GM12878 (cell line): ENCODE data around the gene C3AR1. TPM values are rescaled to one million over a fixed set of nuclear protein-coding genes. Genes with fewer than 3 reads are reported as not detected.

Experiments used
- ATAC-seq: fragments of 200-7000 bp; cut with Tn5 transposase; 3 replicates; pipeline ENCODE4 v1.9.1; 2020; ENCODE audit warnings: mild to moderate bottlenecking, moderate library complexity
- BruUV-seq: library from RNA; stranded (reverse); fragments of 400-500 nt; replicated peaks from 2 replicates; lab custom pipeline; 2021; lab: Mats Ljungman, UMichigan
- CTCF ChIA-PET: fragments of 300-600 bp; sonication (Branson Sonifier 250); formaldehyde crosslinking; extraction: SDS; loops from one replicate; lab custom pipeline; 2021; ENCODE audit warnings: inconsistent platforms; lab: Yijun Ruan, JAX
- POLR2A ChIA-PET: fragments of 350-600 bp; formaldehyde crosslinking; extraction: SDS; loops from one replicate; lab custom pipeline; 2021; ENCODE audit warnings: inconsistent platforms; lab: Charles Lee
- RAD21 ChIA-PET: fragments of 300-600 bp; sonication (Branson Sonifier 250); formaldehyde crosslinking; loops from one replicate; lab custom pipeline; 2023; ENCODE audit warnings: antibody characterized with exemption; ENCODE audit not compliant: unreplicated experiment; lab: Charles Lee
- SMC1A ChIA-PET: fragments of 300-600 bp; sonication (Branson Sonifier 250); formaldehyde crosslinking; loops from one replicate; lab custom pipeline; 2023; ENCODE audit not compliant: unreplicated experiment, uncharacterized antibody; lab: Charles Lee
- DNase-seq: peaks from one replicate; pipeline ENCODE4 v3.0.0-alpha.2; 2011; ENCODE audit warnings: low read depth, low spot score
- FAIRE-seq: peaks from 3 replicates; lab custom pipeline; 2011; peaks lifted over from hg19 to GRCh38; lab: Jason Lieb, UNC
- H2AFZ ChIP-seq: 2 replicates; pipeline ENCODE4 v1.6.0; 2011; ENCODE audit warnings: low read depth, low read length, control low read depth; ENCODE audit not compliant: control insufficient read depth
- H3K27ac ChIP-seq: 2 replicates; pipeline ENCODE4 v1.5.1; 2011; ENCODE audit warnings: control low read depth; ENCODE audit not compliant: control insufficient read depth, insufficient read depth
- H3K27me3 ChIP-seq, 2 experiments: replicated peaks in 1 of 2; 2 replicates each; pipeline versions ENCODE4 v1.6.0 to v1.6.1; 2011; ENCODE audit warnings: low read length in 1 of 2; ENCODE audit not compliant: control insufficient read depth in 2 of 2, insufficient read depth in 2 of 2
- H3K36me3 ChIP-seq, 2 experiments: 2 replicates each; pipeline ENCODE4 v1.5.1; 2011; ENCODE audit warnings: low read length in 1 of 2; ENCODE audit not compliant: control insufficient read depth in 2 of 2, insufficient read depth in 2 of 2
- H3K4me1 ChIP-seq: 2 replicates; pipeline ENCODE4 v1.6.1; 2011; ENCODE audit warnings: mild to moderate bottlenecking, low read length, moderate library complexity, mixed read lengths; ENCODE audit not compliant: control insufficient read depth, insufficient read depth
- H3K4me2 ChIP-seq: 2 replicates; pipeline ENCODE4 v1.6.0; 2011; ENCODE audit warnings: control low read depth; ENCODE audit not compliant: control insufficient read depth, insufficient read depth
- H3K4me3 ChIP-seq: fragments of 200-600 bp; sonication (generic); 2 replicates; pipeline ENCODE4 v1.5.1; 2016
- H3K79me2 ChIP-seq: 2 replicates; pipeline ENCODE4 v1.6.0; 2011; ENCODE audit warnings: low read length; ENCODE audit not compliant: control insufficient read depth, insufficient read depth
- H3K9ac ChIP-seq: 2 replicates; pipeline ENCODE4 v1.8.0; 2011; ENCODE audit warnings: low read length, control low read depth, mixed read lengths; ENCODE audit not compliant: control insufficient read depth, insufficient read depth
- H3K9me3 ChIP-seq: replicated peaks from 3 replicates; pipeline ENCODE4 v1.5.1; 2011; ENCODE audit warnings: mild to moderate bottlenecking, low read length; ENCODE audit not compliant: control insufficient read depth, insufficient read depth
- H4K20me1 ChIP-seq: 2 replicates; pipeline ENCODE4 v1.6.0; 2011; ENCODE audit not compliant: control insufficient read depth, insufficient read depth
- BCLAF1 ChIP-seq: fragments of 450-650 bp; IDR thresholded peaks from 2 replicates; pipeline ENCODE4 v1.6.1; 2017; ENCODE audit warnings: antibody characterized with exemption, mild to moderate bottlenecking, moderate library complexity
- CTCF ChIP-seq, 3 experiments: IDR thresholded peaks in 2 of 3; conservative IDR thresholded peaks in 1 of 3; 2 replicates each; pipeline ENCODE4 v1.5.1; 2011; ENCODE audit warnings: low read depth in 3 of 3, low read length in 3 of 3, mild to moderate bottlenecking in 3 of 3, control low read depth in 2 of 3, moderate library complexity in 2 of 3, inconsistent platforms in 1 of 3, mixed read lengths in 1 of 3; ENCODE audit not compliant: control insufficient read depth in 2 of 3, insufficient read depth in 1 of 3; ENCODE audit errors: extremely low read depth in 1 of 3
- CUX1 ChIP-seq: IDR thresholded peaks from 2 replicates; pipeline ENCODE4 v1.6.1; 2012; ENCODE audit warnings: improper control_type of control experiment, low read depth, low read length; ENCODE audit not compliant: insufficient replicate concordance
- MYC ChIP-seq: IDR thresholded peaks from 2 replicates; pipeline ENCODE4 v1.6.1; 2011; ENCODE audit warnings: mild to moderate bottlenecking, low read length, moderate library complexity, inconsistent platforms; ENCODE audit not compliant: insufficient read depth, insufficient replicate concordance, insufficient read length, severe bottlenecking
- RBBP5 ChIP-seq: fragments of 200-600 bp; sonication (generic); conservative IDR thresholded peaks from 2 replicates; pipeline ENCODE4 v1.6.1; 2016
- WRNIP1 ChIP-seq: IDR thresholded peaks from 2 replicates; pipeline ENCODE4 v1.6.1; 2011; ENCODE audit warnings: low read depth, low read length, improper control_type of control experiment, borderline replicate concordance
- ZSCAN29 ChIP-seq: fragments of 450-650 bp; IDR thresholded peaks from 2 replicates; pipeline ENCODE4 v1.6.1; 2017; ENCODE audit warnings: mild to moderate bottlenecking, moderate library complexity
- WGBS: methylation state at CpG from one replicate; pipeline ENCODE4 v1.1.6; 2016; ENCODE audit warnings: low lambda C conversion rate; ENCODE audit not compliant: insufficient replicate concordance, insufficient coverage; ENCODE audit errors: missing lambda C conversion rate; 5-methylcytosine and 5-hydroxymethylcytosine counted together
- in situ Hi-C: fragments of 300-500 bp; cut with MboI; formaldehyde crosslinking; loops from 9 replicates; pipeline ENCODE4 v1.14.3; 2018; ENCODE audit warnings: mixed read lengths
- intact Hi-C: fragments of 100-400 bp; cut with micrococcal nuclease; formaldehyde crosslinking; loops from one replicate; pipeline ENCODE4 v1.14.2; 2022; ENCODE audit not compliant: unreplicated experiment
- polyA plus RNA-seq, 11 experiments: library from polyadenylated mRNA; depleted of rRNA in 4 of 11; unstranded in 6 of 11; stranded (reverse) in 5 of 11; fragments of >200 nt; fragmentation: Nextera tagmentation in 4 of 11; fragmentation: Illumina TruSeq in 1 of 11; extraction: Ambion mirVana in 4 of 11; extraction: Trizol in 1 of 11; gene quantifications; 1 replicate in 1 of 11; 2 replicates in 10 of 11; pipeline versions ENCODE4 v1.2.1 to v1.2.3, GENCODE V29; 2011 to 2016; ENCODE audit warnings: inconsistent platforms in 2 of 11, missing spikeins in 2 of 11, low read depth in 1 of 11
- total RNA-seq, 4 experiments: library from RNA; depleted of rRNA in 3 of 4; stranded (reverse); fragments of >200 nt in 3 of 4; fragmentation: Illumina TruSeq in 1 of 4; extraction: Trizol in 1 of 4; gene quantifications; 2 replicates each; pipeline versions ENCODE4 v1.2.1 to v1.2.3, GENCODE V29; 2013 to 2021

C3AR1 gene
- total and polyA plus RNA-seq, 10 of the 15 experiments (the other 5 are each of a cell fraction or from before 2014, with no cell fraction given), result 0.08 to 0.42 (median 0.10) TPM; not detected in 5

- TF ChIP-seq CUX1 (no peak), WRNIP1 (no peak)
- TF ChIP-seq, all 136 proteins: peak for 0
Observed at GRCh38 chr12:8028267-8028666, 37.9 kb downstream of the C3AR1 start (continued).

- Histone ChIP-seq H3K36me3 (no peaks in the 10 kb centered on the region), H3K9me3 (no peaks in the 10 kb centered on the region), H3K79me2 (peaks cover 3% of the 10 kb centered on the region; the same call in 1 of the 2 replicates), H4K20me1 (no peaks in the 10 kb centered on the region), H3K9ac (no peak overlapping the region), H3K27me3 (no peaks in the 10 kb centered on the region), H3K4me3 (no peak overlapping the region), H3K4me2 (no peak overlapping the region), H3K4me1 (0 out of 2 replicates have a peak, but pooled peaks cover 3% of the 10 kb centered on the region), H3K27ac (no peak overlapping the region), H2AFZ (peak overlapping the region; percentile 42)
- BruUV-seq, result no TSS peak
- FAIRE-seq, result no peak
- ChIA-PET CTCF (interaction anchor here (0.7 to 2.5 kb wide), 7 partner anchors 13 to 231 kb away, joined by 3 to 7 read pairs (median 3); no protein-coding TSS in a partner anchor), SMC1A (interaction anchor here (0.7 to 2.1 kb wide), 3 partner anchors 14 to 95 kb away, joined by 3 to 5 read pairs (median 3); no protein-coding TSS in a partner anchor), RAD21 (interaction anchor here (1.7 kb wide), 1 partner anchor 60 kb away, joined by 4 read pairs; no protein-coding TSS in a partner anchor), POLR2A (interaction anchor here (0.6 to 1.2 kb wide), 2 partner anchors 11 to 60 kb away, joined by 3 to 8 read pairs; no protein-coding TSS in a partner anchor)
- ATAC-seq, result no peak
- no peak for DNase-seq
- in situ Hi-C loops (no loop called here), intact Hi-C loops (no loop called here)
- no peak for TF ChIP-seq RBBP5
- TF ChIP-seq MYC, result no peak
- no peak for TF ChIP-seq ZSCAN29
- TF ChIP-seq BCLAF1, result no peak
- no peak for TF ChIP-seq CTCF (IDR thresholded peaks at IDR 0.05 in 2 of 3, conservative IDR thresholded peaks at IDR 0.05 in 1 of 3; ENCODE audit: control insufficient read depth in 2 of 3, extremely low read depth in 1 of 3, insufficient read depth in 1 of 3, low read depth in 3 of 3, low read length in 3 of 3)
- WGBS, result 42% methylated on average over 5 of the region's 5 CpGs
Observed at GRCh38 chr12:8027856-8028255, 38.3 kb downstream of the C3AR1 start.
